GM19238 (cell line): Measurements from ENCODE around the gene MCCD1.
"Not testable (repeated sequence)": the region's sequence is repeated elsewhere in the genome, so short reads cannot be mapped to it uniquely, and the experiment has no call there.

Source experiments
- DNase-seq: peaks from one replicate; pipeline ENCODE4 v3.0.0; 2011; ENCODE audit warnings: low spot score; ENCODE audit not compliant: insufficient read length

MCCD1 gene

DNA sequence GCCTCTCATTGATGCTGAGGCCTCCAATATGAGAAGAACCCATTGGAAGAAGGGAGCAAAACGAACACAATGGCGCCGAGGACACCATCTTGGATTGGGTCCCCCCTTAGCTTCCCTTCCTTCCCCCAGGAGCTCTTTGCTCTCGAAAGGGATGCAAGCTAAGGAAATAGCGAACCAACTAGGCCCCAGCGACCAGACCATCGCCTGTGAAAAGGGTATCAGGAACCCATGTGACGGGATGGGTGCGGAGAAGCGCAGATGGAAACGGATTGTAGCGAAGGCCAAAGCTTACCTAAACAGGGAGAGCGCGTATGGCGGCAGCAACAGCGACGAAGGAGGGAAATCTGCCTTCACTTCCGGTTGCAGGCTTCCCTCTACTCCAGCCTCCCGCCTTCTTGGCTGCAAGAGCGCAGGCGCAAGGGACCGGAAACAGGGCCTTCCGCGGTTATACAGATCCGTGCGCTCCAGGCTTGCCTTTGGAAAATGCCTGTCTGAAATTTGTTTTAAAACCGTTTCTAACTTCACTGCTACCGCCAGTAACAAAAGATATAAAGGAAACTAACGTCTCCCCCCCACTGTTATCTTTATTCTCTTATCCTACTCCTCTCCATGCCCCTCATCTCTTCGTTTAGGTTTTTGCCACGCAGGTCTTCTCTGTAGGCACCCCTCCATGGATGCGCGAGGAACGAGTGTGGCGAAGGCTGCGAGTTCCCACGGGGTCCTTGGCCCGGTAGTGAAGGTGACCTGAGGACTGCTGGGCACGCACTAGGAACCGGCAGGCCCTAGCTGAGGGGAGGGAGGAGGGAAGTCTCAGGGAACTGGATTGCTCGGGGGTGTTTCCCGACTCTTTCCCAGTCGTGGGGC lies 13.1 kb downstream of the MCCD1 start, which contains the start of gene DDX39B:
Gene DDX39B, minus strand, starts transcription at position 346 of the 864 bp plus-strand sequence. CDS start 1,471 bp downstream, outside the sequence.
- DNase-seq = peak; percentile 89

DNA sequence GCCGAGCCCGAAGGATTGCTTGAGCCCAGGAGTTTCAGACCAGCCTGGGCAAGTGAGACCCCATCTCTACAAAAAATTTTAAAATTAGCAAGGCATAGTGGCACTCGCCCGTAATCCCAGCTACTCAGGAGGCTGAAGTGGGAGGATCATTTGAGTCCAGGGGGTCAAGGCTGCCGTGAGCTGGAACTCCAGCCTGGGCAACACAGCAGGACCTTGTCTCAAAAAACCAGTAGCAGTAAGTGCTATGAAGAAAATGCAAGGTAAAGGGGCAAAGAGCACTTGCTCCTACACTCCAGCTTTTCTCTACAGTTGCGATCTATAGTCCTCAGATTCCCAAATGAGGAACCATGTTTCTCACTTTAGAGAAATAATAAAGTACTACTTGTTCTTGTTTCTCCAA lies 14.9 kb downstream of the MCCD1 start:
- DNase-seq = no peak

DNA sequence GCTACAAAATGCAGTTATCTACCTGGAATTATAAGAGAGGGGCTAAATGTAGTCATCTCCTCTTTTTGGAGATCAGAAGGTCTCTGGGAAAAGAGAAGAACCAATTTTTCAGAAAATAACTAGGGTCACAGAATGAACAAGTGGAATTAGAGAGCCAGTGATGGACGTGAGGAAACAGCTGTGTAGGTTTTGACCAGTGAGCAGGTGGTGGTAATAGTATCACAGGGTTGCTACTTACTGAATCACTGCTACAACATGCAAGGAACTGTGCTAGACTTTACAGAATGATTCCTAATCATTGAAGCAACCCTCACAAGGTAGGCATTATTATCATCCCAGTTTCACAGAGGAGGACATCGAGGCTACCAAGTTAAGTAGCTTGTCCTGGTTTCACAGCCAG lies 15.9 kb downstream of the MCCD1 start:
- no peak for DNase-seq

DNA sequence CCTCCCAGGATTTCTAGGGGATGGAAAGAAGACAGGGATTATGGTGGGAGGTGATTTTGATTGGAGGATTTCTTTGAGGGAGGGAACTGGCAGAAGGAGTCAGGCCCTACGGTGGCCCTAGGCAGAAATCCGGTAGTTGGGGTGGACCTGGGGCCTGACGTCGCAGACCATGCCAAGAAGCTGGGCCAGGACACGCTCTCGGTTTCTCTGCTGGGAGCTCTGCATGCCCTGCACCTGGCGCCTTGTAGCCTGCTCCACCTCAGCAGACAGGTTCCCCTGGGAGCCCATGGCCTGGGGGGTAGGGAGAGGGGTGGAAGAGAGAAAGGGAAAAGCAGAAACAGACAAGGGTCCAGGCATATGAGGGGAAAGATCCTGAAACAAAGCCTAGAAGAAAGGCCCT lies 16.5 kb downstream of the MCCD1 start:
- no peak for DNase-seq

DNA sequence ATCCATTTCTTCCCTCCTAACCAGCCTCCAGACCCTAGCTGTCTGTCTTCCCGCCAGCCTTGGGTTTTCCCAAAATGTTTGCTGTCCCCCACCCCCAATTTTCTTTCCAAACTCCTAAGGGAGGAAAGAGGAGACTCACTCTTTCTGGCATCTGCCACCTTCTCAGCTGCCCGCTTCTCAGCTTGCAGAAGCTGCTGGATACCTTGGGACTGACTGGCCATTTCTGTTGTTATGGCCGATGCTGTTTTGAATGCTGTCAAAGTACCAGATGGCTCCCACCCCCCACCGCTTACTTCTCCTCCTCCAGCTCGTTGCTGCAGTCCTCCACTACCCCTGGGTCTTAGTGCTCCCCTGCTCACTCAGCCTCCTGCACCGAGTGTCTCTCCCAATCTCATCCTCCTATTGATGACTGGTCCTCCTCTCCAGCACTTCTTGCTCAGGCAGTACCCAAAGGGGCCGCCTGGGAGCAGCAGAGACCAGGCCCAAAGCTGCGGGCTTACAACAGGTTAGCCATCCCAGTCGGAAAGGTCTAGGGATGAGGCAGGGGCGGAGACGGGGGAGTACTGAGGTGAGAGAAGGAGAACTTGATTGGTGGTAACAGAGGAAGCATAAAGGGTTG lies 17.7 kb downstream of the MCCD1 start, which contains the start of gene ATP6V1G2:
Gene ATP6V1G2, minus strand, starts transcription at position 270 of the 619 bp plus-strand sequence. Its CDS starts 49 bp downstream, at position 221.
- DNase-seq = no peak

DNA sequence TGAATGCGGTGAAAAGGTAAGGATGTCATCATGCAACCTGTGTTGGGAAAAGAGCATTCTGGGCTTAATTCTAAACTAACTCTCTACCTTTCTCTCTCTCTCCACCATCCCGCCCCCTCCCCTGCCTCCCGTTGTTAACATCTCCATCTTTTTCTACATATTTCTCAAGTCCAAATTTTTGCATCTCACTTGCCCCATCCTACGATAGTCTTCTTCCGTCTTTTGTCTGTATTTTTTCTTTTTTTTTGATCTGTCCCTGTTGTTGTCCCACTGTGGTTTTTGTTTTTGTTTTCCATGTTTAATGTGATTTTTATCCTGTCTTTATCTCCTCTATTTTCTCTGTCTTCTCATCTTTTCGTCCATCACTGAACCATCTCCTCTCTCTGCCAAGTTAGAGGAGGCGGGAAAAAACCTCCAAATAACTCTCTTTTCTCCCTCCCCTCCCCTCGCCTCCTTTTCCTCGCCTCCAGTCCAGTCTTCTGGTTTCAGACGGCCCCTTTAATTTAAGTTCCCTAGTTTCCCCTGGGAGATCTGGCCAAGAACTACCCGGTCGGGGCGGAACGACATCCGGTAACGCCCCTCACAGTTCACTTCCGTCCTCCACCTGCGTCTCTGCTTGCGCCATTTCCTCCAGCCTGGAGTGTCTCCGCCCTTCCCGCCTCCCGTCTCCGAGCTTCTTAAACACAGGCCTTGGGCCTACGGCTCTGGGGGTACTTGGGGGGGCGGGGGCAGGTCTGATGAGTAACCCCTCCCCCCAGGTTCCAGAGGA lies 18.4 kb downstream of the MCCD1 start, which contains the start of gene NFKBIL1:
Gene NFKBIL1, plus strand, starts transcription at position 651 of the 769 bp plus-strand sequence. Its CDS starts 87 bp downstream, at position 738.
- peak; percentile 71 for DNase-seq

DNA sequence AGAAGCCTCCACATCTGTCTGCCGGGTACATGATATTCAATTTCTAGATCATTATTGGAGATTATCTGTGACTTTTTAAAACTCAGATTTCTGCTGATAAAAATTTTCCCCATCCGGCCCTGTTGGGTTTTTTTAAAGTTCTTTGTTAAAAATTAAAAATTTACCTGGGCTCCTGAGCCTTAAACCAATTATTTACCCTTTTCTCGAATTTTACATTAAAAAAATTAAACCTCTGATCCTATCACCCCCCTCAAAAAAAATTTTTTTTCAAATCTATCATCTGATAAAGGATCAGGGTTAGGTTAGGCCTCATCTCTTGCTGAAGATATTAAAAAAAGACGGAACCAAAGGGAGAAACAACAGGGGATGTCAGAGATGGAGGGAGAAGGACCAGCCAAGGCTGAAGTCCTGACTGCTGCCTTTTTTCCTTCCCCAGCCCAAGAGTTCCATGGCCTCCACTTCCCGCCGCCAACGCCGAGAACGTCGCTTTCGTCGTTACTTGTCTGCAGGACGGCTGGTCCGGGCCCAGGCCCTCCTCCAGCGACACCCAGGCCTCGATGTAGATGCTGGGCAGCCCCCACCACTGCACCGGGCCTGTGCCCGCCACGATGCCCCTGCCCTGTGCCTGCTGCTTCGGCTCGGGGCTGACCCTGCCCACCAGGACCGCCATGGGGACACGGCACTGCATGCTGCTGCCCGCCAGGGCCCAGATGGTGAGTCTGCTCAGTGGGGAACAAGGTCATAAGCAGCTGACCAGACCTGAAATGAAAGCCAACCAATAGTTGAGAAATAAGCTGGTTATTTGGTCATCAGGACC lies 19.2 kb downstream of the MCCD1 start:
- DNase-seq = no peak

DNA sequence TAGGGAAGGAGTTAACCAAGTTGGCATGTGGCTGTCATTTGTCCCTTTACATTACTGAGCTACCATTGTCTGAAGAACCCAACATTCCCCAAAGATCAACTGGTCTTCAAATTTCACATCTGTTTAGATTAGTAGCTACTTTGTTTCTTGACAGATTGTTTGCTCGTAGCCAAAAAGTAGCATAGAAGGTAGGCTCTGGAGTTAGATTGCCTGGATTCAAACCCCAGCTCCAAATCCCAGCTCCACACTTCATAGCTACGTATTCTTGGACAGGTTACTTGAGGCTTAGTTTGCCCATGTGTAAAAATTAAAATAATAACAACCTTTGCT lies 19.7 kb downstream of the MCCD1 start:
- DNase-seq = no peak

DNA sequence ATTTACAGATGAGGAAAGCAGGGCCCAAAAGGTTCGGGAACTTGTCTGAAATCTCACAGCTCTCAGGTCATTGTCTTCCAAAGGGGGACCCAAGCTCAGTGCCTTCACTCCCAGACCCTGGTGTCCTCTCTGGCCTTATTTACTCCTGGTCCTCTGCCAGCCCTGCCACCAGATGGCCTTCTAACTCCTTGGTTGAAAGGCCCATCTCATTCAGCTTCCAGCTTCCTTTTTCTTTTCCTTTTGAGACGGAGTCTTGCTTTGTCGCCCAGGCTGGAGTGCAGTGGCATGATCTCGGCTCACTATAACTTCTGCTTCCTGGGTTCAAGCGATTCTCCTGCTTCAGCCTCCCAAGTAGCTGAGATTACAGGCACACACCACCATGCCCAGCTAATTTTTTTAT lies 22.6 kb downstream of the MCCD1 start:
- not testable (repeated sequence) for DNase-seq

DNA sequence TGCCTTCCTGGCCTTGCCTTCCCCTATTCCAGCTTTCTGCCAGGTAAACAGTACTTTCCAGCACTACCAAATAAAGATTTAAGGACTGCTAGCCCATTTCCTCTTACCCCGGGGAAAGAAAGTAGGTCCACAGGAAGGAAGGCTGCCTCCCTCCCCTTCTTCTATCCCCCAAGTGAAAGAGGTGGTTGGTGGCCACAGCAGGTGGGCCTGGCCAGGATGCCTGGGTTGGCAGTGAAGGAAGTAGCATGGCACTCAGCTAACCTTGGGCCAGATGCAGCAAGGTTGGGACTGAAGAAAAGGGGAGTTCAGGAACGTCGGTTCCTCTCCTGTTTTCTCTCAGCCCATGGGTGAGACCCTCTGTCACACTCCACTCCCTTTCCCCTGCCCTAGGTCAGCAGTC lies 27.5 kb downstream of the MCCD1 start:
- no peak for DNase-seq

DNA sequence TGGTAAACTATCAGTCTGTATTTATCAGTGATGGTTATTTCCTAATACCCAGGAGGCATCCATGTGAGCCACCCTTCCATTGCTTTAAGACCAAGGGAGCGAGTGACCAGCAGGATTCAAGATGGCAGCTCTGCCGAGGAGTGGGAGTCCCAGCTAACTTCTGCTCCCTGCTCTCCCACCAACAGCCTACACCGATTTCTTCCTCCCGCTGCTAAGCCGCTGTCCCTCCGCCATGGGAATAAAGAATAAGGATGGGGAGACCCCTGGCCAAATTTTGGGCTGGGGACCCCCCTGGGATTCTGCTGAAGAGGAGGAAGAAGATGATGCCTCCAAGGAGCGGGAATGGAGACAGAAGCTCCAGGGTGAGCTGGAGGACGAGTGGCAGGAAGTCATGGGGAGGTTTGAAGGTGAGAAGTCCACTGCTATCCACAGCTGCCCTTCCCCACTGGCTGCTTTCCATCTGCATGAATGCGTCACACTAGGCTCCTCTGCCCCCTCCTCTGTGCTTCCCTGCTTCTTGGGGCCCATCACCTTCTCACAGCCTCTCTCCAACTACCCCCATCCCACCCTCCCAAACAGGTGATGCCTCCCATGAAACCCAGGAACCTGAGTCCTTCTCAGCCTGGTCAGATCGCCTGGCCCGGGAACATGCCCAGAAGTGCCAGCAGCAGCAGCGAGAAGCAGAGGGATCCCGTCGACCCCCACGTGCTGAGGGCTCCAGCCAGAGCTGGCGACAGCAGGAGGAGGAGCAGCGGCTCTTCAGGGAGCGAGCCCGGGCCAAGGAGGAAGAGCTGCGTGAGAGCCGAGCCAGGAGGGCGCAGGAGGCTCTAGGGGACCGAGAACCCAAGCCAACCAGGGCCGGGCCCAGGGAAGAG lies 28.9 kb downstream of the MCCD1 start:
- DNase-seq = no peak

DNA sequence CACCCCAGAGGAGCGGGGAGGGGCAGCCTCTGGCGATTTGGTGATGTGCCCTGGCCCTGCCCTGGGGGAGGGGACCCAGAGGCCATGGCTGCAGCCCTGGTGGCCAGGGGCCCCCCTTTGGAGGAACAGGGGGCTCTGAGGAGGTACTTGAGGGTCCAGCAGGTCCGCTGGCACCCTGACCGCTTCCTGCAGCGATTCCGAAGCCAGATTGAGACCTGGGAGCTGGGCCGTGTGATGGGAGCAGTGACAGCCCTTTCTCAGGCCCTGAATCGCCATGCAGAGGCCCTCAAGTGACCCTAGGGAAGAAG lies 29.5 kb downstream of the MCCD1 start:
- DNase-seq = no peak

DNA sequence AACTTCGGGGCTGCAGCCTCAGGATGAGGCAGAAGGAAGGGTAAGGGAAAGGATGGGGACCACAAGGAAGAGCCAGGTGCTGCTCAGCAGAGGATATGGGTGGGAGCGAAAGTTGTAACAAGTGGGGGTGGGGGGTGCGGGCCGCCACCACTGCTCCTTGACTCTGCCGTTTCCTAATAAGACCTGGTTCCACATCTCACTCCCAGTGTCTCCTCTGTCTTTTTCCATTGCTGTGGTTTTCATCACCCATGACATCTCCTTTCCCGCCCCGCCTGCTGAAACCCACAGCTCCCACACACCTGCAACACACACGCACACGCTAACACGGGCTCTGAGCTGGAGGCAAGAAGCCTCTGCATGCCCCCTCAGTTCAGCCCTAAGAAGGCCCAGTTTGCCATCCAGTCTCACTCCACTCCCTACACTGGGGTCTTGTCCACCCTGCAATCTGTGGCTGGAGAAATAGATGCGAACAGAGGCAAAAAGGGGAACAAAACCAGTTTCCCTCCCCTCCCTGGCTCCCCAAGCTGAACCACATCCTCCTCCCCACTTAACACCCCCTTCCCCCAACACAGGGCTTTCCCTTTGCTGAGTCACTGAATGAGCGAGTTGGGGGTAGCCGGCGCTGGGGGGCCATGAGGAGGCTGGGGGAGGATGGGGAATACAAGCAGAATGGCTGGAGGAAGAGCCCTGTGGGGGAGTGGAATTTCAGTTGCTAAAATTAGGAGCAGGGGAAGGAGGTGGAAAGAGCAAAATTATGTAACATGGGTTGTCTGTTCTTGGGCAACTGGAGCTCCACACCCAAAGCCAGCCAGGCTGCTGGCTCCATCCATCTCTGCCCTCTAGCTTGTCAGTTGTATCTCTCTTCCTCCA lies 30.1 kb downstream of the MCCD1 start:
- DNase-seq = peak; percentile 58

DNA sequence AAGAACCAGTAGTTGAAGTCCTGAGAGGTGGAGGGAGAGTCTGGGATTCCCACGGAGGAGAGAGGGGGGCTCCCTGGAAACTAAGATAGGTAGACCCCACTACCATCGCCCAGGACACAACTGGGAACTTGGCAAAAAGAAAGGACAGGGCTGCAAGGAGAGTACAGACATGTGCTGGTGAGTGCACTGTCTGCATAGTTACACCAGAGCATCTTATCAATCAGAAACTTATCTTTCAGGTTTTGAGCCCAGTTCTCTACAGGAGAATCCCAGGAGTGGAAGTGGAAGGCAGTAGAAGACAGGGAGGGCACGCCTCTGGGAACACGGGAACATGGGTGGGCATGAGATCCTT lies 30.8 kb downstream of the MCCD1 start:
- no peak for DNase-seq

DNA sequence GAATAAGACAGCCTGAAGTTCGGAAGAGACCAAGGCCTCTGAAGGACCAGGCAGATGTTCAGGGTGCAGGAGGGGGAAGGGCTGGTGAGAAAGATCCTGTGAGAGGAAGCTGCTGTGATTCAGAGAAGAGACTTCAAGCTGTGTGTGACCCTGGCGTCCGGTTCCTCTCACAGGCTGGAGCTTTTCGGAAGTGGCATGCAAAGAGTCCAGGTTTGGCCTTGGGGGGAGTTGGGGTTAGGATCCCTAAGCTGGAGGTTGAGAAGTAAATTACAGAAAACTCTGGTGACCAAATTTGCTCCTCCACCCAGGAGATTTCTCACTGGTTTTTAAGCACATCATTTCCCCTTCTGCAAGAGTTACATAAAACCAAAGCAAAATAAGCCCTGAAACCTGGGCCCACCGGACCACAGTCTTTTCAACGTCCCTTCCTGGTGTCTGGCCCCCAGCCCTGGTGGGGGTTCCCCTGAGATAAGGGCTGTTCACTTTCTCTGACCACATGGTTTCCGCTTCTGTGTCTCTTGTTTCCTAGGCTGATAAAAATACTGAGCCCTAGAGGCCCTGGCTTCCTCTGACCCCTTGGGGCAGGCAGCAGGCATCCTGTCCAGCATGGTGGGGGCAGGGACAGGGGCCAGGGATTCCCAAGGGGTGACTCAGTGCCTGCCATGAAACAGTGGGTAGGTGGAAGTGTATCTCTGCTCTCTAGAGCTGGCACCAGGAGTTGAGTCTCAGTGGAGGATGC lies 31.4 kb downstream of the MCCD1 start:
- peak; percentile 55 for DNase-seq

DNA sequence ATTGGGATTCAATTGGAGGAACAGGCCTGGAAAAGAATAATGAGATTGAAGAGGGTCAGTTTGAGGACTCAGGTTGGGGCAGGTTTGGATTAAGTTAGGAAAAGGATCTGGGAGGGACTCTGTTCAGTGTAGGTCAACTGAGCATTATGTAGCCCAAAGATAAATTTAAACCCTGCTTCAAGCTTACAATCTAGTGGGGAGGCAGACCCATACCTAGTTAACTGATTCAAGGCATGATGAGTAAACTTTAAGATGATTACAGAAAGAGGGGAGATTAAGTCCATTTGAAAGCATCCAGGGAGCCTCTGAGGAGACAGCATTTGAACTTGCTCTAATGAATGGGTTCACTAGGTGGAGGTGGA lies 31.9 kb downstream of the MCCD1 start:
- DNase-seq = no peak

DNA sequence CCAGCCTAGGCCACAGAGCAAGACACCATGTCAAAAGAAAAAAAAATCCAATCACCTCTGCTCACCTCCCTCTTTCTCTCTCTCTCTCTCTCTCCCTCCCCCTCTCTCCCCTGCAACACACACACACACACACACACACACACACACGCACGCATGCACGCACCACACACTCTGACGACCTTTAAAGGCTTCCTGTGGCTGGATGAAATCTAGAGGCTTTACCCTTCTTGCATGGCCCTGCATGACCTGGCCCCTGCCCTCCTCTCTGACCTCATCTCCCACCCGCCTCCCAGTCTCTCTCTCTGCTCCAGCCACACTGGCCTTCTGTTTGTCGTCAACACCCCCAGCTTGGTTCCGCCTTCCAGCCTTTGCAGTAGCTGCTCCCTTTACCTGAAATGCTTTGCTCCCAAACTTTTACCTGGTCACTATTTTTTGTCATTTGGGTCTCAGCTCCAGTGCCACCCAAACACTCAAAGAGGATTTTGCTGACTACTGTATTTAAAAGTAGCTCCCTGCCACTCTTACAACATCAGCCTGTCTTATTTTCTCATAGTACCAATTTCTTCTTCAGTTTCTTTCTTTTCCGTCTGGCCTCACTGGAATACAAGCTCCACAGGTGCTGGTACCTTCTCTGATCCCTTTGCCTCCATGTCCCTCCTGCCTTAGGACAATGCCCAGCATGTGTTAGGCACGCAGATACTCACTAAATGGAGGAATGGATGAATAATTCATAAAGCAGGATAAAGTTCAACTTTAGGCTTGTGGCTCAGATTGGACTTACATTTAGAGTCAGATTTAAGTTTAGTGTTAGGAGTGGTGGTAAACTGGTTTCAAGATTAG lies 39.0 kb downstream of the MCCD1 start:
- DNase-seq = no peak

DNA sequence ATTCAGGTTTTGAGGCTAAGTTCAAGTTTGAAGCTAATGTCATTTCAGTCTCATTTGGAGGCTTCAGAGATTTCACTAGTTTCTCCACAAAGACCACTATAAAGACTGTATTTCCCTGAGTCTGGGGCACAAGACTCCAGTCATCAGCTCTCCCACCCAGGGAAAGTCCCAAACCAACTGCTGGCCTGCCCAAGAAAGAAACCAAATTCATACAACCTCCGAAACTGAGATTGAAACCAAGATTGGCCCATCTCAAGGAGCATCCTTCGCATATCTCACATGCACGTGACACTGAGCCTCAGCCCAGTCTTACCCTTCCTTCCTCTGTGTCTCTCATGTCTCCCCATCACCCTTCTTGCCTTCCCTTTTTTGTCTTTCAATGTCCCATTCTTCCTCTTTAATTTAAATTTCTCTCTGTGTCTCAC lies 39.8 kb downstream of the MCCD1 start:
- peak; percentile 71 for DNase-seq
